ENCODE results near the gene SNX11. TPM values are rescaled to one million over a fixed set of nuclear protein-coding genes. Genes with fewer than 3 reads are reported as not detected.
"Not testable (repeated sequence)": the region's sequence is repeated elsewhere in the genome, so short reads cannot be mapped to it uniquely, and the experiment has no call there.

SNX11 gene
- total RNA-seq, 1 donor from 2014 or later = 24.7 TPM

GRCh38 chr17:48068491-48068961, 39.0 kb upstream of the SNX11 start:
- Mint-ChIP-seq H3K27ac (ENCODE audit: unreplicated experiment) (peak overlapping the region; percentile 87), H3K4me1 (ENCODE audit: low read depth) (peaks cover 38% of the 10 kb centered on the region), H3K36me3 (ENCODE audit: low read depth) (peaks cover 18% of the 10 kb centered on the region), H3K27me3 (ENCODE audit: low read depth) (no peaks in the 10 kb centered on the region), H3K9me3 (ENCODE audit: low read depth) (no peaks in the 10 kb centered on the region), H3K4me3 (ENCODE audit: unreplicated experiment) (no peak overlapping the region)
- DNase-seq (ENCODE audit: low spot score) = no peak
- TF ChIP-seq CTCF (IDR thresholded peaks at IDR 0.05) = peak; percentile 73

DNA sequence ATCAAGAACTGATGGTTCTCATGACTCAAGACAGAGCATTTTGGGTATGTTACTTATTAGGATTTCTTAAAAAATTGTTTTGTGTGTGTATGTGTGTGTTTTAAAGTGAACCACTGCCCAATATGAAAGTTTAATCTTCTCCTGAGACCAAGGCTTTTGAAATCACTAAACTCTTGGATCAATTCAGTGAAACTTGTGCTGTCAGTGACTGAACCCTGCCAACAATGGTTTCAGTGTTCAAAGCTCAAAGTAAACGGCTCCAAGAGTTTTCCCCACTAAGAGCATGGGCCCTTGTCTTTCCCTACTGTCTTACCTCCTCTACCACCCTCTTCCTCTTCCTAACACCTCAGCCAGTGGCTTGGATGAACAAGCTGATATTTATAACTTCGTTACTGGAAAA, 37.4 kb upstream of the SNX11 start:
- no peak for DNase-seq (ENCODE audit: low spot score)
- peaks cover 43% of the 10 kb centered on the region for H3K4me1 Mint-ChIP-seq (ENCODE audit: low read depth)
- no peaks in the 10 kb centered on the region for H3K9me3 Mint-ChIP-seq (ENCODE audit: low read depth)
- H3K27ac Mint-ChIP-seq (ENCODE audit: unreplicated experiment) = no peak overlapping the region
- H3K36me3 Mint-ChIP-seq (ENCODE audit: low read depth) = peaks cover 16% of the 10 kb centered on the region
- TF ChIP-seq CTCF (IDR thresholded peaks at IDR 0.05) = no peak
- no peaks in the 10 kb centered on the region for H3K27me3 Mint-ChIP-seq (ENCODE audit: low read depth)
- H3K4me3 Mint-ChIP-seq (ENCODE audit: unreplicated experiment) = no peak overlapping the region

DNA sequence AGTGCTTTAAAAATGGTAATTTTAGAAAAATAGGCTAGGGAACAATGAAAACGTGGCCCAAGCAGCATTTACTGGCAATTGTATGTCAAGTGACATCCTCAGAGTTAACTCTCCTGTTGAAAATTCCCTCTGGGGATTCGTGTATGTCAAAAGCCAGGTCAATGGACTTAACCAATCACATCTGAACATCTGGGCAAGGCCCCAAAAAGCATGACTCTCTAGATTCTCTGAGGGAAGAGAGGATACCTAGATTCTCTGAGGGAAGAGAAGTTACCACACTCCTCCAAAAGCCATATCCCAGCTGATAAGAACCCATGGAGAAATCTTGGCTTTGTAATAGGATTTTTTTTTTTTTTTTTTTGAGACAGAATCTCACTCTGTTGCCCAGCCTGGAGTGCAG, 35.9 kb upstream of the SNX11 start:
- no peak overlapping the region for H3K4me3 Mint-ChIP-seq (ENCODE audit: unreplicated experiment)
- no peak for DNase-seq (ENCODE audit: low spot score)
- H3K36me3 Mint-ChIP-seq (ENCODE audit: low read depth) = peaks cover 11% of the 10 kb centered on the region
- no peak overlapping the region for H3K27ac Mint-ChIP-seq (ENCODE audit: unreplicated experiment)
- H3K27me3 Mint-ChIP-seq (ENCODE audit: low read depth) = no peaks in the 10 kb centered on the region
- H3K9me3 Mint-ChIP-seq (ENCODE audit: low read depth) = no peaks in the 10 kb centered on the region
- TF ChIP-seq CTCF (IDR thresholded peaks at IDR 0.05) = no peak
- peaks cover 43% of the 10 kb centered on the region for H3K4me1 Mint-ChIP-seq (ENCODE audit: low read depth)

DNA sequence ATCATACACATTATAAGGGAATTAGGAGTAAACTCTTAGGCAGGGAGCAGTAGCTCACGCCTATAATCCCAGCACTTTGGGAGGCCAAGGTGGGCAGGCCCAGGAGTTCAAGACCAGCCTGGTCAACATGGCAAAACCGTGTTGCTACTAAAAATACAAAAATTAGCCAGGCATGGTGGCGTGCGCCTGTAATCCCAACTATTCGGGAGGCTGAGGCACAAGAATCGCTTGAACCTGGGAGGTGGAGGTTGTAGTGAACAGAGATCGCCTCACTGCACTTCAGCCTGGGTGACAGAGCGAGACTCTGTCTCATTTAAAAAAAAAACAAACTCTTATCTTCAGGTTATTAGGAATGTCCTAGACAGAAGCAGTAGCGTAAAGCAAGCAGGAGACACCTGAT, 34.8 kb upstream of the SNX11 start:
- not testable (repeated sequence) for H3K27me3 Mint-ChIP-seq (ENCODE audit: low read depth); H3K9me3 Mint-ChIP-seq (ENCODE audit: low read depth); H3K4me3 Mint-ChIP-seq (ENCODE audit: unreplicated experiment)
- Mint-ChIP-seq H3K36me3 (ENCODE audit: low read depth) (peaks cover 11% of the 10 kb centered on the region), H3K4me1 (ENCODE audit: low read depth) (peaks cover 36% of the 10 kb centered on the region), H3K27ac (ENCODE audit: unreplicated experiment) (peak overlapping the region; percentile 36)
- DNase-seq (ENCODE audit: low spot score) = peak; percentile 34

GRCh38 chr17:48073566-48074094, 33.9 kb upstream of the SNX11 start:
- H3K27me3 Mint-ChIP-seq (ENCODE audit: low read depth); H3K9me3 Mint-ChIP-seq (ENCODE audit: low read depth); H3K4me3 Mint-ChIP-seq (ENCODE audit: unreplicated experiment): not testable (repeated sequence)
- DNase-seq (ENCODE audit: low spot score) = peak; percentile 27
- peaks cover 28% of the 10 kb centered on the region for H3K4me1 Mint-ChIP-seq (ENCODE audit: low read depth)
- peak overlapping the region; percentile 98 for H3K27ac Mint-ChIP-seq (ENCODE audit: unreplicated experiment)
- peaks cover 10% of the 10 kb centered on the region for H3K36me3 Mint-ChIP-seq (ENCODE audit: low read depth)

GRCh38 chr17:48074322-48075081, 33.1 kb upstream of the SNX11 start:
- DNase-seq (ENCODE audit: low spot score) = peak; percentile 32
- TF ChIP-seq CTCF (IDR thresholded peaks at IDR 0.05) = peak; percentile 93
- Mint-ChIP-seq H3K4me3 (ENCODE audit: unreplicated experiment) (no peak overlapping the region), H3K4me1 (ENCODE audit: low read depth) (peaks cover 24% of the 10 kb centered on the region), H3K27me3 (ENCODE audit: low read depth) (no peaks in the 10 kb centered on the region), H3K9me3 (ENCODE audit: low read depth) (no peaks in the 10 kb centered on the region), H3K36me3 (ENCODE audit: low read depth) (peaks cover 8% of the 10 kb centered on the region), H3K27ac (ENCODE audit: unreplicated experiment) (peak overlapping the region; percentile 98)

GRCh38 chr17:48077152-48077551, 30.4 kb upstream of the SNX11 start:
- H3K4me3 Mint-ChIP-seq (ENCODE audit: unreplicated experiment); DNase-seq (ENCODE audit: low spot score); H3K27ac Mint-ChIP-seq (ENCODE audit: unreplicated experiment); H3K27me3 Mint-ChIP-seq (ENCODE audit: low read depth); H3K36me3 Mint-ChIP-seq (ENCODE audit: low read depth); H3K9me3 Mint-ChIP-seq (ENCODE audit: low read depth): not testable (repeated sequence)
- peaks cover 24% of the 10 kb centered on the region for H3K4me1 Mint-ChIP-seq (ENCODE audit: low read depth)

Measured in chondrocyte (in vitro differentiated cells).